Stimulated activated CD4-positive, alpha-beta T cell treated with anti-CD3 and anti-CD28 coated beads, TNF-alpha, amount 100 ng/mL, for 4 hours (primary cell): ENCODE data around the gene OSR1.
A peak's percentile ranks its signal among the peaks of the same experiment; 100 is the strongest.
"Not testable (repeated sequence)": the region's sequence is repeated elsewhere in the genome, so short reads cannot be mapped to it uniquely, and the experiment has no call there.

ENCODE experiments used
- DNase-seq, 3 experiments: peaks; one replicate each; pipeline ENCODE4 v3.0.0-alpha.2; 2020; ENCODE audit warnings: low read depth in 3 of 3

OSR1 gene

DNA sequence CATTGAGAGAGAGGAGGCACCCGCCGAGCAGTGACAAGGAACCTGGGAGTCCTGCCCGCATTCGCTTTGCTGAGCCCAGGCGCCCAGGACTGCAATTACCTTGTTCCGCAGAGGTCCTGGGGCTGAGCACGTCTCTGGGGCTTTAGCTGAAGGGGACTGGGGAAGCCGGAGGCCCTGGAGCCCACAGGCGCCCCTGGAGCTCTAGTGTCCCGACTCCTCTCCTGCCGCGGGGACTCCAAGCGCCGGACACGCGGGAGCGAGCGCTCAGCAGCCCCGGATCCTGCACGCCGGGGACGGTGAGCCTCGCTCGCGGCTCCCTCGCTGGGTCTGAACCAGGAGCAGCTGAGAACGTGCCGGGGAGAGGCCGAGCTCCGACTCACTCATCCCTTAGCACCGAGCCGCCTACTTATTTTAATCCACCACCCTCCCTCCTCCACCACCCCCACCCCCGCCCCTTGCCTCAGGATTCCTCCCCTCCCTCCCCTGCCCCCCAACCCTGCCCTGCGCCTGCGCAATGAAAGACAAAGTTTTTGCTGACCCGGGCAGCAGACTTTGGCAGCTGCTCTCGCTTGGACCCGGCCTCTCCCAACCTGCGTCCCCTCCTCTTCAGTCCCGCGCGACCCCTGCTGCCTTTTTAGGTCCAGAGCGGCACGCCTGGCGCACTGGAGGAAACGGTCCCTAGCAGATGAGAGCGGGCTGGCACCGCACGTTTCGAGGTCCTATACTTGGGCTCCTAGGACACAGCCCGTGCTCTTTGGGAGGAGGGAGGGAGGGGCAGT, at the start of gene OSR1:
Gene OSR1 (minus strand): TSS at position 382 of the 779 bp plus-strand sequence. CDS start 4,818 bp downstream, outside the sequence.
- DNase-seq = no peak

DNA sequence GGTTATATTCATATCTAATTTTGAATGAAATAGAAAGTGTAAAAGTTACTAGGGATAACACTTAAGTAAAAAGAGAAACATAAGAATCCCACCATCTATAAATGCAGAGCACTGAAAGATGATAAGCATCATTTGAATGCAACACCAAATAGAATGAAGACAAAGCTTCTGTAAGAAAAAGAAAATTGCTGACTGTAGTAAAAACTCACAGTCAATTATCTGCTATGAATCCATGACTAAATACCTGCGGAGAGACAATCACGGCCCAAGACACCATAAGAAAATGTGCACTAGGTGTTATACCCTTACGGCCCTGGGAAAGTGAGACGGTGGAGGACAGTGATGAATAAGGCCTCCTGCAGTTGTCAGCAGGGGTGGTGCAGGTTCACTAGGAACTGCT, 45.4 kb upstream of the OSR1 start:
- no peak for DNase-seq

DNA sequence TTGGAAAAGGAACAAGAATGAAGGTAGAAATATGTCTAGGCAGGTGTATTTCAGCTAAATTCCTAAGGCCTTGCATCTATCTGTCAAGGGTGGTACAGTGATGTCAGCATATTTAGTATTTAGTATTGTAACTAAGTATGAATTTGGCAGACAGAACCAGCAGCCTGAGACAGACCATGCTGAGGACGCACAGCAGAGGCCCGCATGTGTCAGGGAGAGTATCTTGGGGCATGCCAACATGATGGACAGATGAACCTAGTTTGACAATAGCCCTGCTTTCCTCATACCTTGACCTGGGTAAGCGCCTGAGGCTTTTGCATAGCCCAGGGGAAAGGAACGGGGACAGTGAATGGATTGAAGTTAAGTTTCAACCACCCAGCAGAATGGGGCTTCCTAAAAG, 33.8 kb upstream of the OSR1 start:
- no peak for DNase-seq

DNA sequence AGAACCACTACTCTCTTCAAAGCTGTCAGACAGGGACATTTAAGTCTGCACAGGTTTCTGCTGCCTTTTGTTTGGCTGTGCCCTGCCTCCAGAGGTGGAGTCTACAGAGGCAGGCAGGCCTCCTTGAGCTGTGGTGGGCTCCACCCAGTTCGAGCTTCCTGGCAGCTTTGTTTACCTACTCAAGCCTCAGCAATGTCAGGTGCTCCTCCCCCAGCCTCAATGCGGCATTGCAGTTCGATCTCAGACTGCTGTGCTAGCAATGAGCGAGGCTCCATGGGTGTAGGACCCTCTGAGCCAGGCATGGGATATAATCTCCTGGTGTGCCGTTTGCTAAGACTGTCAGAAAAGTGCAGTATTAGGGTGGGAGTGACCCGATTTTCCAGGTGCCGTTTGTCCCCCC, 31.0 kb upstream of the OSR1 start:
- DNase-seq = not testable (repeated sequence)

DNA sequence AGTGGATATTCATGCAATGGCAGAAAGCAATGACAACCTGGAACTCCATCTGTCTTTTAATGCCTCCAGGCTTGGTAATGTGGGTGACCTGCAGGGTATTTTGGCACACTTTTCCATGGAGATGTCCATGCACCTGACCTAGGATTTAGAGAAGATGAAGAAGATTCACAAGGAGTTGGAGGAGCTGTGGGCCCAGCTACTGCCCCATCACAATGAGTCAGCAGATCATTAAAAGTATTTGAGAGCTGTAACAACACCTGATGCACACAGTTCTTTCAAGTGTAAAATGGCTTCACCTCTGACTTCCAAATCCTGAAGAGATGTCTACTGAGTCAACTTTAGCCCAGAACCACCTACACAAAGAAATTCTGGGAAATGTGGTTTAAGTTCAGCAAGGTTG, 22.1 kb upstream of the OSR1 start:
- no peak for DNase-seq

DNA sequence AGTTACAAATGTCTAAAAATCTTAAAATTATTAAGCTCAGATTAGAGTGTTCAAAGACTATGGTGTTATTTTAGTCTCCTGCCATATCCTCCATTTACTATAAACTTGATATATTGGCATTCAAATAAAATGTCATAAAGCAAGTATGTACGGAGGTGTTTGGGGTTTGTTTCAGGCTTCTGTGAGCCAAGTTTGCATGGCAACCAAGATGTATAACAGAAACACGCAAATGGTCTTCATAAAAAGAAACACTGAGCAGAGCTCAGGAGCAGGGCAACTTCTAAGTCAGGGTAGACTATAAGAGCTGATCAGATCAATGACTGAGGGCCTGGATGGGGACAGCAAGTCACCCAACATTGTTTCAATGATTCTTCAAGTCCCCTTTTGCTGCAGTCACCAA, 20.5 kb upstream of the OSR1 start:
- DNase-seq = no peak

DNA sequence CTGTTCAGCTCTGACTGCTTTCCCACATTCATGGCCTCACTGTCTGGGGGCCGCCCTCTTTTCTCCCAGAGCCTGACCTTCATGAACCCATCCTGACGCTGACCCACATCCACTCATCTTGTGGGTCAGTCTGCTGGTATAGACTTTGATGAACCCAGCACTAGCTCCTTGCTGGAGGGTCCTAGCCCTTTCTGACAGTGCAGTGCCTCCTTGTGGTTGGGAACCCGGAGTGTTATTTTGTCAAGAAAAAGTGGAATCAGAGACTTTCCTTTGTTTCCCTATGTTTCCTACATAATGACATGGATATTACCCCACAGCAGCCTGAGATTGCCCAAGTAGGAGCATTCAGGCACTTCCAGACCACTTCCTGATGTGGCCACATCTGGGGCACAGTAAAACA, 19.3 kb upstream of the OSR1 start:
- DNase-seq = no peak

DNA sequence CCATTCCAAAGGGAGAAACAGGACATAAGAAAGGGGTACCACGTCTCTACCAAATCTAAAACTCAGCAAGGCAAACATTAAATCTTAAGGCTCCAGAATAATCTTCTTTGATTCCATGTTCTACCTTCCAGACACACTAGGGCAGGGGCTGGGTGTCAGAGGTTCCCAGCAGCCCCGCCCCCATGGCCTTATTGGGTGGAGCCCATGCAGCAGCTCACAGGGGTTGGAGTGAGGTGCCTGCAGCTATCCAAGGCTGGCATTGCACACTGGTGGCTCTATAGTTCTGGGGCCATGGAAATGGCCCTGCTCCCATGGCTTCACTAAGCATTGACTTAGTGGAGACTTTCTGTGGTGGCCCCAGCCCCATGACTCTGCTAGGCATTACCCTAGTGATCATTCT, 14.9 kb upstream of the OSR1 start:
- no peak for DNase-seq

DNA sequence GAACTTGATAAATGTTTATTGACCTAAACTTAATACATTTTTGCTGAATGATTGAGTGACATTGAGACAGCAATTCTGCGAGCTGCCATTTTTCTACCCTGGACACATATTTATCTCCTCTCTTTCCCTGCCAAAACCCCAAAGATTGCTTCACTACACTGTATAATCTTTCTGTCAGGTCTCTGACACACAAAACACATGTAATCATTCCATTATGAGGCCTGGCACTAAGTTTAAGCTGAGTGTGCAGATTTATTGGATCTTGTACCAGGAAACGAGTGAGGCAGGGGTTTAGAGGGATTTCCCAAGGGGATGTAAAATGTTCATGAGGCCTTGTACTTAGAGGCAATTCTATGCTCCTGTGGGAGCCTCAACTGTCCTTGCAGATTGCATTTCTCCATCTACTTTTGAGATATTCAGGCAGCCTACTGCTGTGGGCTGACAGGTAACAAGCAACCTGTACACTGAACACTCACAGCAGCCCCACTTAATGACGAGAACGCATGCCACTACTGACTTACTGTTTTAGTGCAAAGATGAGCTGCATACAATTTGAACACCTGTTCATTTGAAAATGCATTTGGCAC, 13.7 kb upstream of the OSR1 start:
- DNase-seq = no peak

DNA sequence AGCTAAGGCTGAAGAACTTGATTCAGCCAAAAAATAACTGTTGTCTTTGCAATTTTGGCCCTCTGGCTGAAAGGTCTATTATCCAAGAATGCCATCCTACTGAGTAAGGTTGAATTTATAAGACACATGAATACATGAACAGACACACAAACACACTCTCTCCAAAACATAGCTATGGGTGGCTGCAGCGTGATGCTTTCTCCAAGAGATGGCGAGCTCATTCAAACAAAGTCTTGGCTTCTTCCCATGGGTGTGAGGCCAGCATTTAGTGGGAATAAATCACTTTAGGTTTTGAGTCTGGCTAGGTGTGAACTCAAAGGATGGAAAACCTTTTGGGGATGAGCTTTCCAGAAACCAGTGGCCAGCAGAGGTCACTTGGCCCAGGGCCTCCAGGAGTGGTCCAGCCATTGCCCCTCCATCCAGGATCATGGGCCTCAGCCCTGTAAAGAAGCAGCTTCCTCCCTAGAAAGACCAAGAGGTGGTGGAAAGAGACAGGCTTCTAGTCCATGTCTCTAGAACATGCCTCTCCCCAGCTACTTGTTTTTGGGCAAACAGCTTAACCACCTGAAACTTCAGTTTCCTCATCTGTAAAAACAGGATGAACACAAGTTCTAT, 11.0 kb upstream of the OSR1 start:
- DNase-seq = no peak

DNA sequence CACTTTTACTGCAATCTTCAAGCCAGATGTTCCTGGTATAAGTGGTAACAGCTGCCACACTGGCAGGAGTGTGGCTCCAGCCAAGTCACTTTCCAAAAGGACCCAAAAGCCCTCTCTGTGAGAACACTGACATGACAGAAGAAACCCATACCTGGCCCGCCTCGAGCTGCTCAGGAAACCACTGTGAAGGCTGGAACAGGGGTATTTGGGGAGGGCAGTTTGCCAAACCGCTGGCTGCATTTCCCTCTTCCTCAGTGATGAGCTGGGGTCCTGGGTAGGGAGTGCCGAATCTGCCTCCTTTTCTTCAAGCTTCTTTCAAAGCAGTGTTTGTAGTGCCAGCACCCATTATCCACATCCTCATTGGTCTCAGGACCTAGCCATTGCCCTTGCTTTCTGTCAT, 10.3 kb upstream of the OSR1 start:
- DNase-seq = no peak

DNA sequence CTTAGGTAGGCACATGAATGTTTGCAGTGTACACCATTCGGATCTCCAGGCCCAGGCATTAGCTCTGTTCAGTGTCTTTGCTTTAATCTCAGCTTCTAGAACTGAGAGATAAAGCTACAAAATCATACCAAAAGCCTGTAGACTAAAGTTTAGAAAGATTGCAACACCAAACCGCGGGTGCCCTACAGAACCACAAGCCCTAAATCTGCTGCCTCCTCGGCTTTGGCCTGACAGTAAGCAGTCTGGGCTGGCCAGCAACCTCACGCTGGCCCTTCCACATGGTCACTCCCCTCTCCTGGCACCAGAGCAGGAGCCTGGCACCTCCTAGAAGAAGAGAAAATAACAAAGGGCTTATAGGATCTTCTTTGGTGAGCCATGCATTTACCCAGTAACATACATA, 8.9 kb upstream of the OSR1 start:
- DNase-seq = no peak

DNA sequence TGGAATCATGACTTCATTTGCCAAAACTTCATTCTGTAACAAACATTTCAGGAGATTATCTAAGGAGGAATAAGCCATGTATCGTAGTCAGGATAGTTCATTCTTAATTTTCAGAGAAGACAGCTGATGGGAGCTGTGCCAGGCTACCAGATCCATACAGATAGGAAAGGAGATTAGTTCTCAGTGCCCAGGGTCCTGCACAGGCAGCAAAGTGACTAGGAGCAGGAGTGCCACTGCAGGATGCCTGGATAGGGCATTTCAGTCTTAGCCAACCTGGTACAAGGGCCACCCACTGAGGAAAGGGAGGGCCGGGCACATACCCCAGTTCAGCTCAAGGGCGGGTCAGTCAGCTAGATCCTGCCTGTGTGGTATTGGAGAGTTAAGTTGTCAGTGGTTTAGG, 6.7 kb upstream of the OSR1 start:
- DNase-seq = no peak

DNA sequence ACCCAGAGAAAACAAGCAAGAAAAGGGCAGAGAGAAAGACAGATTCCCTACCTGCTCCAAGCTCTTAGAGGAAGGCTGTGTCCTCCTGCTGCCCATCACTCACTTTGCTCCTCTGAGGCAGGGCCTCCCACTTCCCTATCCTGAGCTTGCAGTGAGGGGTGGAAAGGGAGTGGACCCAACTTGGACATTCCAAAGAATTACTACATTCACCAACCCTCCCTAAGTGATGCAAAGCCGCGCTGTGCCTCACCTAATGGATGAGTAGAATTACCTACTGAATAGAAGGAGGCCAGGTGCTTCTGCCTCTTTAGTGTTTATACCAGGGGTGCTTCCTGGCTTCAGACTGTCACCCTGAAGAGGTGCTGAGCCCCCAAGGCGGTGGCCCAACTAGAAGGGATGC, 5.6 kb upstream of the OSR1 start:
- DNase-seq = no peak

DNA sequence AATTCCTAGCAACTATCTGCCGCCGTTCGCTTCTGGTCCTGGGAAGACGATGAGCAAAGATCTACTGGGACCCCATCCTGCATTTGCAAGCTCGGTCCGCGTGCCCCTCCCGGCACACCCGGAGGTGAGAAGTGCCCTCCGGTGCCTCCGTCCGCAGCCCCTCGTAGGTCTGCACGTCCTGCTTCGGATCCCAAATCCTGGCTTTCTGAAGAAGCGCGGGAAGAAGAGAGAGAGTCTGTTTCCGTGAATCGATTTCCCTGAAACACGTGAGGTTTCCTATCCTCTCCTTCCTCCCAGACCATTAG, 5.0 kb upstream of the OSR1 start:
- DNase-seq = no peak

DNA sequence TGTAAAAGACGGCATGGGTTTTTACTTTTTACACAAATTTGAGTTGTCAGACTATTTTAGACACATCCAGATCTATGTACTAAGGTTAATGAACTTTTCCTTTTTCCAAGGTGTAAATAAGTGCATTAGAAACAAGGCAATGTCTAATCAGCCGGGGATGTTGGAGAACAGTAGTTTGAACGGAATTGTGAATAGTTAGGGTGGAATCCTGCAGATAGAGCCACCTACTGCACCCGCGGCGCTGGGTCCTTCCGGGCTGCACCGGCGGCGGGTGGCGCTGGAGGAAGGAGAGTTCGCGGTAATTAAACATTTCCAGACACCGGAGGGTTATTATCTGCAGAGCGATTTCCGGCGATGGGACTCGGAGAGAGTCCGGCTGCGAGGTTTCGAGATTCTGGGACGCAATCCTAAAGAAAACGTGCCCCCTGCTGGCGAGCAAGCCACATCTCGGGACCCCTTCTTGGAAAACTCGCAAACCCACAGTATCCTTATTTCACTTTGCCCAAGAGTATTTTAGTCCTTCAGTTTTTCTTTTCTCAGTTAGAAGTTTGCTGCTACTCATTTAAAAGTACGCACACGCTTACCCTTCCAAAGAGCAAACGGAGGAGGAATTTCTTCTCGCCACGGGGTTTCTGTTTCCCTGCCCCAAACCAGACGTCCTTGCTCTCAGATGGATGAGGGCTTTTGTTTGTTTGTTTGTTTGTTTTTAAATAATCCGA, 4.5 kb upstream of the OSR1 start:
- DNase-seq = peak in 1 of 3 experiments; percentile 24

DNA sequence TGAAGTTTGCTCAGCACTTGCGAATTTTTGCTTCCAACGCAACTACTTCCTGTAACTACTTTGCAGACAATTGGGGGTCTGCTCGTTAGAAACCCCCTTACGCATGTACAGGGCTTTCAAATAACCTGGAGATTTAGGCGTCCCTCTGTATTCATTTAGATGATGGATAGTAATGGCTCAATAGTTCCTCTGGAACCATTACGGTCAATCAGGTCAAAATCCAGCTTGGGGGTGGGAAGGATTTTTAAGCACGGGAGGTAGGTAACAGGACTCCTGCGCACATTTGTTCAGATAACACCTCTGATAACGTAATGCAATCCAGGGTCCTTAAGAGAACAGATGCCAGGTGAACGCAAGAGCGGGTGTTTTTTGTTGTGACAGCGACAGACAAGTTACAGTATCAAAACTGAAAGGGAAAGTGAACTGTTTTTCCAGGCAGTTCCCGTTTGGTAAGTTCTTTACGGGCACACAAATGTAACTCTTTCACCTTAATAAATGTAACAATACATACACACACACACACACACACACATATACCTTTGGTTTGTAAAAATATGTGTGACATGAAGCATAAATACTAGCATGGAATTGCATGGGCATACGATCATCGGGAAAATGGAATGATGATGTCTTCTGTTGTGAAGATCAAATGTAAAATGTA, 3.8 kb upstream of the OSR1 start:
- DNase-seq = no peak

DNA sequence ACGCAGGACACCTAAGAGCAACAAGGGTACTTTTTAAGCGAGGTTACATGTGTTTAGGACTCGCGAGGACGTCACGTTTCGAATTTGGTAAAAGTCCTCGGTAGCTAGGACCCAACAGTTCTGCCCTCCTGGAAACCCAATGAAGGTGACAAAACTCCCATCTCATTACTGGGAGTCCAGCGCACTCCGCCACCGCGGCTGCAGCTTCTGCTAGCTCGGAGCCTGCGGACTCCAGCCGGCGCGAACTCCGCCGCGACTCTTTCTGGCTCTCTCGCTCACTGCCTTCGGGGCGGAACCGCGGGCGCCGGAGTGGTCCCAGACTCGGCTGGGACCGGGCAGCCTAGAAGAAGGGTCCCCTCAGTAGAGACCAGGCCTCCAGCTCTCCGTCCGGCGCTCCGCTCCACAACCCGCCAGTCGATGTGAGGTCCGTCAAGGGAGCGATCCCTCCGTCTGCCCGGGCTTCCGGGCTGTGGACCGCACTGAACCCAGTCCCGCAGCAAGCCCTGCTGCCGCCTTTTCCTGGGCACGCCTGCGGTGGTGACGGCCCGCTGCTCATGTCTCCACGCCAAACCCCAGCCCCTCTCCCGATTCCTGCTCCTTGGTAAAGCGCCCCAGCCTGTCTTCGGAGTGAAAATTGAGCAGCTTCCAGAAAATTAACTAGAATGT, 3.0 kb upstream of the OSR1 start:
- DNase-seq = no peak

DNA sequence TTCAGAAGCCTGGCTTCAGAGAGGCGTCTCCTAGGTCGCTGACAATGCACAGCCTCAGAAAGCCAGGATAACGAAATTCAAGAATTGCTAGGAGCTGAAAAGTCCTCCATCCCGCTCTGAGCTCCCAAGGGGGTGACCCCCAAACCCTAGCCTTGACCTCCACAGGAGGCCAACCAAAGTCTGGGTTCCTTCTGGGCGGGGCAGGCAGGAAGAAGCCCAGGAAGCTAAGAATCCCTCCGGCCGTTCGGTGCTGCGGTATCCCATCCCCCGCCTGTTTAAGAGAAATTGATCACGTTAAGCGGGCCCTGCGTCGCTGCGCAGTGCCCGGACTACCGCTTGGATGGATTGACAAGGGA, 2.5 kb upstream of the OSR1 start:
- DNase-seq = no peak

DNA sequence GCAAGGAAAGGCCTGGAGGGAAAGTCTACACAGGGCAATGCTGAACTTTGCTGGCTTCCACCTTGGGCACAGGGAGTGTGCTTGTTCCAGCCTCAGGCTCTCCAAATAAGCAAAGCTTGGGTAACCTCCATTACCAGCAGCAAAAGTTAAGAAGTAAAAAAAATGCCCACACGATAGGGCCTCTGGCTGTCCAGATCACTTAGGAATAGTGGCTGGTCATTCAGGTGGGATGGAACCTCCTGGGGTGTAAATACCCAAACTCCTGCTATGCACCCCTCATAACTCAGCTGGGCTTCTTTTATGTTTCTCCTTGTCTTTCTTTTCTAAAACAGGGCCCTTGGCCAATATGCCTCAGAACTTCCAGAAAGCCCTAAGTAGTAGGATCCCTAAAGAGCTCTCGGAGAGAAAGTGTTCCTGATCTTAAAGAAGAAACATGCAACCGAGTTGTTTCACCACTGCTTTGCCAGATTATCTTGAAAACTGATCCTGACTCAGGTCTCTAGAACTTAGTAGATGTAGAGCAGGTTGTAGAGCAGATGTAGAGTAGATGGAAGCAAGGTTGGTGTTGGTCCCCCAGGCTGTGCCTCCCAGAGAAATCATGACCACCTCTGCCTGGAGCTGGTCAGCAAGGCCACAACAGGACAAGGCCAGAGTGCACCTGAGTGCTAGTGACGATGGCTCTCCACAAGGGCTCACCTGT, 2.0 kb upstream of the OSR1 start:
- DNase-seq = no peak

DNA sequence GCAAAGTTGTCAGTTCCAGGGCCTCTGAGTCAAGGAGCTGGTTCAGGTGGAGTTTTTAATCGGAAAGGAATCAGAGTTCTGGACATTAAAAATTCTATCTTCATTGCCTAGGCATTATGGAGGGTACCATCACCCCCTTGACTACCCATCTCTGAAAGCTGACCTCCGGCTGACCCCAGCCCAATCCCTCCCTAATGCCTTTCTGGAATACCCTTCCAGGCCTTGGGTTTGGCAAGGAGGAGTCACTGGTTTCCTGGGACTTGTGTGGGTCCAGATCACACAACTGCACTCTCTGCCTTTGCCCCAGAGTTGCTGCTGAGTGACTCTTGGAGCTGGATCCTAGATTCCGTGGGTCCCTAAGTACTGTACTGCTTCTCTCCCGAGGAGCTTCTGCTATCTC, 1.0 kb upstream of the OSR1 start:
- DNase-seq = no peak
